Breast epithelium (tissue), 3 donors: Measurements from ENCODE around the gene CNKSR3.

ENCODE experiments used
- POLR2A ChIP-seq: fragments of 450-650 bp; IDR thresholded peaks from one replicate; pipeline ENCODE4 v1.6.1; 2016; ENCODE audit warnings: antibody characterized with exemption, mild to moderate bottlenecking, moderate library complexity
- TF ChIP-seq, protein P1 (sequence below), 3 donors: fragments of 450-650 bp; IDR thresholded peaks; one replicate each; pipeline ENCODE4 v1.5.1; 2016 to 2017; ENCODE audit warnings: antibody characterized with exemption in 3 of 3, mild to moderate bottlenecking in 3 of 3, moderate library complexity in 3 of 3

DNA sequence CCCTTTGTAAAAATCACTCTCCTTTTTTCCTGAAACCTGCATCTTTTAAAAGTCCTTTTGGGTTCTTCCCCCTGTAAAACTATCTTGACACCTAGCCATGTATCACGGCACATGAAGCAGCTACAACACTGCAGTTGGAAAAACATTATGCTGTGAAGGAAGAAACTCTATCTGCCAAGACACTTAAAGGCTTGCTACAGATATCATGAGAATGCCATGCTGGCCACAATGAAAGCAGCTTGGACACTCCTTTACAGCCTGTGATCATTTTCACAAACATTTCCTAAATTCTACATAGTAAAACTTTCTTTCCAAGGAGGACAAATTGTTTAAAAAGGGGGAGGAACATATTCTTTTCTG lies 31.8 kb downstream of the CNKSR3 start:
- TF ChIP-seq, protein P1, sequence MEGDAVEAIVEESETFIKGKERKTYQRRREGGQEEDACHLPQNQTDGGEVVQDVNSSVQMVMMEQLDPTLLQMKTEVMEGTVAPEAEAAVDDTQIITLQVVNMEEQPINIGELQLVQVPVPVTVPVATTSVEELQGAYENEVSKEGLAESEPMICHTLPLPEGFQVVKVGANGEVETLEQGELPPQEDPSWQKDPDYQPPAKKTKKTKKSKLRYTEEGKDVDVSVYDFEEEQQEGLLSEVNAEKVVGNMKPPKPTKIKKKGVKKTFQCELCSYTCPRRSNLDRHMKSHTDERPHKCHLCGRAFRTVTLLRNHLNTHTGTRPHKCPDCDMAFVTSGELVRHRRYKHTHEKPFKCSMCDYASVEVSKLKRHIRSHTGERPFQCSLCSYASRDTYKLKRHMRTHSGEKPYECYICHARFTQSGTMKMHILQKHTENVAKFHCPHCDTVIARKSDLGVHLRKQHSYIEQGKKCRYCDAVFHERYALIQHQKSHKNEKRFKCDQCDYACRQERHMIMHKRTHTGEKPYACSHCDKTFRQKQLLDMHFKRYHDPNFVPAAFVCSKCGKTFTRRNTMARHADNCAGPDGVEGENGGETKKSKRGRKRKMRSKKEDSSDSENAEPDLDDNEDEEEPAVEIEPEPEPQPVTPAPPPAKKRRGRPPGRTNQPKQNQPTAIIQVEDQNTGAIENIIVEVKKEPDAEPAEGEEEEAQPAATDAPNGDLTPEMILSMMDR (IDR thresholded peaks at IDR 0.05) = no peak
- no peak for TF ChIP-seq POLR2A
